DOHH2 (cell line): ENCODE data around the gene CBLB.
A peak's percentile ranks its signal among the peaks of the same experiment; 100 is the strongest.

Experiments used
- H3F3A ChIP-seq: fragments of 200-600 bp; sonication (generic), shearing (Covaris generic); 2 replicates; pipeline ENCODE4 v1.6.0; 2016; ENCODE audit warnings: antibody characterized with exemption, mild to moderate bottlenecking; ENCODE audit not compliant: control insufficient read depth, insufficient read depth
- H3K27ac ChIP-seq: fragments of 200-600 bp; sonication (generic); 2 replicates; pipeline ENCODE4 v1.5.1; 2014; ENCODE audit warnings: low read depth, mild to moderate bottlenecking, low read length, moderate library complexity
- H3K27me3 ChIP-seq: fragments of 200-600 bp; sonication (generic); 2 replicates; pipeline ENCODE4 v1.6.1; 2014; ENCODE audit warnings: mild to moderate bottlenecking, low read length, mixed read lengths; ENCODE audit not compliant: control insufficient read depth
- H3K36me3 ChIP-seq: fragments of 200-600 bp; sonication (generic); 2 replicates; pipeline ENCODE4 v1.6.1; 2014; ENCODE audit warnings: mild to moderate bottlenecking, low read length, moderate library complexity, mixed read lengths; ENCODE audit not compliant: control insufficient read depth
- H3K4me1 ChIP-seq: fragments of 200-600 bp; sonication (generic); 2 replicates; pipeline ENCODE4 v1.6.1; 2014; ENCODE audit warnings: mild to moderate bottlenecking, low read length, mixed read lengths; ENCODE audit not compliant: control insufficient read depth
- H3K4me2 ChIP-seq: fragments of 200-600 bp; sonication (generic); 2 replicates; pipeline ENCODE4 v1.6.0; 2014; ENCODE audit warnings: mild to moderate bottlenecking, low read length, moderate library complexity
- H3K4me3 ChIP-seq: fragments of 200-600 bp; sonication (generic); 2 replicates; pipeline ENCODE4 v1.5.1; 2014; ENCODE audit warnings: mild to moderate bottlenecking, low read length, mixed read lengths
- H3K79me2 ChIP-seq: fragments of 200-600 bp; sonication (generic); 2 replicates; pipeline ENCODE4 v1.6.1; 2014; ENCODE audit warnings: mild to moderate bottlenecking, low read length, mixed read lengths; ENCODE audit not compliant: control insufficient read depth
- H3K9me2 ChIP-seq: fragments of 200-600 bp; sonication (generic); replicated peaks from 2 replicates; pipeline ENCODE4 v1.6.1; 2014; ENCODE audit warnings: mild to moderate bottlenecking, low read length, mixed read lengths; ENCODE audit not compliant: control insufficient read depth
- H3K9me3 ChIP-seq: fragments of 200-600 bp; sonication (generic); 2 replicates; pipeline ENCODE4 v1.6.1; 2014; ENCODE audit warnings: antibody characterized with exemption, low read length, mixed read lengths; ENCODE audit not compliant: control insufficient read depth, insufficient read depth
- H4K20me1 ChIP-seq: fragments of 200-600 bp; sonication (generic); 2 replicates; pipeline ENCODE4 v1.6.0; 2014; ENCODE audit warnings: low read depth, mild to moderate bottlenecking, antibody characterized with exemption, low read length, moderate library complexity; ENCODE audit not compliant: control insufficient read depth, insufficient read depth
- CTCF ChIP-seq: fragments of 200-600 bp; sonication (generic); IDR thresholded peaks from one replicate; pipeline ENCODE4 v1.5.1; 2014; ENCODE audit warnings: antibody characterized with exemption, mild to moderate bottlenecking, low read depth, low read length; ENCODE audit not compliant: poor library complexity, severe bottlenecking
- EZH2phosphoT487 ChIP-seq: fragments of 200-600 bp; sonication (generic); IDR thresholded peaks from 2 replicates; pipeline ENCODE4 v1.6.1; 2017; ENCODE audit warnings: borderline replicate concordance, mild to moderate bottlenecking, antibody characterized with exemption, low read length, moderate library complexity, mixed read lengths

Gene CBLB

GRCh38 chr3:105864212-105864611 lies 4.6 kb downstream of the CBLB start:
- Histone ChIP-seq H3K9me2 (no peaks in the 10 kb centered on the region), H3K27me3 (no peaks in the 10 kb centered on the region), H3K36me3 (peaks cover 70% of the 10 kb centered on the region), H3F3A (peaks cover 5% of the 10 kb centered on the region), H3K27ac (peak overlapping the region; percentile 96; the same call in 1 of the 2 replicates), H3K4me3 (peak overlapping the region; percentile 89), H3K4me1 (peaks cover 74% of the 10 kb centered on the region), H3K79me2 (peaks cover 87% of the 10 kb centered on the region), H3K4me2 (peak overlapping the region; percentile 74), H4K20me1 (no peaks in the 10 kb centered on the region), H3K9me3 (no peaks in the 10 kb centered on the region)
- TF ChIP-seq CTCF (no peak), EZH2phosphoT487 (no peak)

- peaks cover 8% of the 10 kb centered on the region for H3F3A ChIP-seq
- H3K79me2 ChIP-seq, result peaks cover 90% of the 10 kb centered on the region
Observed at GRCh38 chr3:105863608-105864007, 5.2 kb downstream of the CBLB start.

GRCh38 chr3:105862217-105862616 lies 6.6 kb downstream of the CBLB start:
- Histone ChIP-seq H3F3A (peaks cover 9% of the 10 kb centered on the region), H3K4me2 (peak overlapping the region; percentile 75), H3K27me3 (no peaks in the 10 kb centered on the region), H3K9me3 (no peaks in the 10 kb centered on the region), H3K36me3 (peaks cover 79% of the 10 kb centered on the region), H3K79me2 (peaks cover 90% of the 10 kb centered on the region), H3K4me1 (peaks cover 91% of the 10 kb centered on the region), H3K4me3 (peak overlapping the region; percentile 71), H4K20me1 (no peaks in the 10 kb centered on the region), H3K9me2 (no peaks in the 10 kb centered on the region), H3K27ac (peak overlapping the region; percentile 96)
- TF ChIP-seq CTCF (no peak), EZH2phosphoT487 (no peak)

More at GRCh38 chr3:105863608-105864007, 5.2 kb downstream of the CBLB start:
- Histone ChIP-seq H3K27ac (0 out of 2 replicates have a peak overlapping the region, but pooled peaks have one; percentile 96), H3K36me3 (peaks cover 73% of the 10 kb centered on the region), H3K4me1 (peaks cover 77% of the 10 kb centered on the region), H4K20me1 (no peaks in the 10 kb centered on the region), H3K4me2 (peak overlapping the region; percentile 74), H3K9me3 (no peaks in the 10 kb centered on the region), H3K4me3 (0 out of 2 replicates have a peak overlapping the region, but pooled peaks have one; percentile 89), H3K27me3 (no peaks in the 10 kb centered on the region), H3K9me2 (no peaks in the 10 kb centered on the region)
- TF ChIP-seq EZH2phosphoT487, result no peak
- TF ChIP-seq CTCF, result no peak
